ENCODE measurements around the gene ATP5F1A. TPM values are rescaled to one million over a fixed set of nuclear protein-coding genes. Genes with fewer than 3 reads are reported as not detected.

ATP5F1A gene
- total and polyA plus RNA-seq, 2 of the 4 experiments (the other 2 are of a cell fraction) = 543 to 1,085 TPM

GRCh38 chr18:46067438-46068007, 30.6 kb downstream of the ATP5F1A start:
- Histone ChIP-seq H2BK20ac (ENCODE audit: low read depth, low read length) (no peak overlapping the region), H3K36me3 (ENCODE audit: control insufficient read depth, insufficient read depth, low read length) (no peaks in the 10 kb centered on the region), H2BK15ac (ENCODE audit: low read depth, low read length) (no peak overlapping the region), H3K4ac (ENCODE audit: low read depth, low read length) (no peak overlapping the region), H3K9me3 (ENCODE audit: control insufficient read depth, insufficient read depth, low read length) (no peaks in the 10 kb centered on the region), H3K23ac (ENCODE audit: low read depth, low read length) (no peak overlapping the region), H3K4me3 (ENCODE audit: insufficient read depth, low read depth, low read length) (no peak overlapping the region), H2BK5ac (ENCODE audit: low read depth, low read length, poor library complexity, severe bottlenecking) (no peak overlapping the region), H4K5ac (ENCODE audit: low read depth, low read length) (no peak overlapping the region), H3K4me1 (ENCODE audit: control insufficient read depth, insufficient read depth, low read length) (peaks cover 18% of the 10 kb centered on the region), H4K91ac (ENCODE audit: insufficient read depth, low read depth, low read length) (no peak overlapping the region), H2AK9ac (replicated peaks; ENCODE audit: low read depth, low read length, poor library complexity) (no peak overlapping the region), H4K20me1 (ENCODE audit: insufficient read depth, low read length) (no peaks in the 10 kb centered on the region; the same call in 1 of the 2 replicates), H3K9me1 (ENCODE audit: insufficient read depth, low read length) (peaks cover 6% of the 10 kb centered on the region), H2BK120ac (ENCODE audit: low read depth, low read length) (no peak overlapping the region), H3K27me3 (ENCODE audit: control insufficient read depth, insufficient read depth, low read length) (no peaks in the 10 kb centered on the region), H3K79me1 (ENCODE audit: low read depth in 1 of 2, low read length in 2 of 2) (peaks cover 15 to 52% of the 10 kb centered on the region in 2 experiments), H3K9ac (ENCODE audit: low read depth, low read length) (no peak overlapping the region), H2AFZ (replicated peaks; ENCODE audit: low read length, poor library complexity) (no peak overlapping the region), H3K56ac (ENCODE audit: extremely low read depth, insufficient read depth, low read length) (no peak overlapping the region), H3K27ac (ENCODE audit: insufficient read depth, low read length) (no peak overlapping the region), H3K4me2 (ENCODE audit: low read depth, low read length) (no peak overlapping the region), H3K14ac (replicated peaks; ENCODE audit: low read depth, low read length) (no peak overlapping the region; the same call in 1 of the 2 replicates), H2AK5ac (ENCODE audit: low read depth, low read length) (no peak overlapping the region), H4K8ac (ENCODE audit: low read depth in 2 of 2, low read length in 2 of 2) (no peak overlapping the region), H3K18ac (ENCODE audit: low read depth, low read length) (no peak overlapping the region)
- DNase-seq (peak; percentile 40), ATAC-seq (ENCODE audit: low read depth) (no peak)
- BruUV-seq (replicated peaks) = no TSS peak
- dilution Hi-C loops (cut with HindIII; ENCODE audit: low sequenced_read_pairs, unreplicated experiment) (no loop called here), intact Hi-C loops (cut with micrococcal nuclease) (loop anchor here (1.0 kb wide), 1 partner anchor 12 kb away; no protein-coding TSS in a partner anchor), in situ Hi-C loops (cut with MboI; ENCODE audit: low sequenced_read_pairs) (no loop called here)
- WGBS, 2 experiments (ENCODE audit: extremely low coverage in 2 of 2, insufficient read length in 1 of 2) = no CpG with 5 or more reads among the region's 5 CpGs
- no peak for TF ChIP-seq CEBPB (IDR thresholded peaks at IDR 0.05; ENCODE audit: low read depth, low read length)
- TF ChIP-seq POLR2A (IDR thresholded peaks at IDR 0.05; ENCODE audit: low read depth, low read length) = no peak
- TF ChIP-seq SMC3 (IDR thresholded peaks at IDR 0.05; ENCODE audit: low read depth, low read length) = no peak
- no peak for TF ChIP-seq CHD1 (IDR thresholded peaks at IDR 0.05; ENCODE audit: low read depth, low read length)
- no peak for TF ChIP-seq RFX5 (IDR thresholded peaks at IDR 0.05; ENCODE audit: low read depth, low read length)
- no peak for TF ChIP-seq MAFK (IDR thresholded peaks at IDR 0.05; ENCODE audit: low read depth, low read length)
- no peak for TF ChIP-seq CTCF (conservative IDR thresholded peaks at IDR 0.05; ENCODE audit: low read depth, low read length)
- TF ChIP-seq FOS (IDR thresholded peaks at IDR 0.05; ENCODE audit: low read depth, low read length) = no peak
- no peak for TF ChIP-seq RCOR1 (IDR thresholded peaks at IDR 0.05; ENCODE audit: insufficient replicate concordance, low read length)
- no peak for TF ChIP-seq BHLHE40 (IDR thresholded peaks at IDR 0.05; ENCODE audit: low read depth, low read length)
- no peak for TF ChIP-seq MAZ (IDR thresholded peaks at IDR 0.05; ENCODE audit: borderline replicate concordance, low read depth, low read length)
- TF ChIP-seq NFE2L2 (IDR thresholded peaks at IDR 0.05; ENCODE audit: low read depth, low read length) = no peak
- no peak for TF ChIP-seq RAD21 (IDR thresholded peaks at IDR 0.05; ENCODE audit: low read length)
- TF ChIP-seq USF2 (IDR thresholded peaks at IDR 0.05; ENCODE audit: low read depth, low read length) = no peak
- no peak for TF ChIP-seq ELK1 (IDR thresholded peaks at IDR 0.05; ENCODE audit: borderline replicate concordance, low read depth, low read length)
- no peak for TF ChIP-seq MXI1 (IDR thresholded peaks at IDR 0.05; ENCODE audit: borderline replicate concordance, low read depth, low read length)
- ChIA-PET CTCF (no interaction called here), POLR2A (ENCODE audit: unreplicated experiment) (no interaction called here)

All from IMR-90 (cell line).